Endothelial cell (in vitro differentiated cells): ENCODE results near the gene MCHR2. TPM values are rescaled to one million over a fixed set of nuclear protein-coding genes. Genes with fewer than 3 reads are reported as not detected.

Source experiments
- DNase-seq: peaks from one replicate; pipeline ENCODE4 v3.0.0; 2021; ENCODE audit warnings: low spot score
- H3K27ac Mint-ChIP-seq: one replicate; pipeline ENCODE4 v1.8.0; 2021; ENCODE audit warnings: mixed read lengths, inconsistent platforms; ENCODE audit not compliant: unreplicated experiment
- H3K27me3 Mint-ChIP-seq: one replicate; pipeline ENCODE4 v1.8.0; 2021; ENCODE audit warnings: mild to moderate bottlenecking, moderate library complexity, mixed read lengths, inconsistent platforms; ENCODE audit not compliant: unreplicated experiment
- H3K36me3 Mint-ChIP-seq: one replicate; pipeline ENCODE4 v1.8.0; 2021; ENCODE audit warnings: mild to moderate bottlenecking, low read depth, mixed read lengths, inconsistent platforms; ENCODE audit not compliant: unreplicated experiment
- H3K4me1 Mint-ChIP-seq: one replicate; pipeline ENCODE4 v1.8.0; 2021; ENCODE audit warnings: mild to moderate bottlenecking, mixed read lengths, inconsistent platforms; ENCODE audit not compliant: unreplicated experiment
- H3K4me3 Mint-ChIP-seq: one replicate; pipeline ENCODE4 v1.8.0; 2021; ENCODE audit warnings: mild to moderate bottlenecking, mixed read lengths, inconsistent platforms; ENCODE audit not compliant: unreplicated experiment
- H3K9me3 Mint-ChIP-seq: one replicate; pipeline ENCODE4 v1.8.0; 2021; ENCODE audit warnings: mixed read lengths, inconsistent platforms; ENCODE audit not compliant: unreplicated experiment
- total RNA-seq: library from RNA; stranded (reverse); fragmentation: NEBNext Ultra II Directional; extraction: Animal tissue kit (Norgen Biotek cat#: 25700); gene quantifications from one replicate; pipeline ENCODE4 v1.2.1, GENCODE V29; 2021; ENCODE audit not compliant: unreplicated experiment
- TF ChIP-seq, protein P1 (sequence below): fragments of 200-600 bp; sonication (generic); IDR thresholded peaks from one replicate; pipeline ENCODE4 v1.5.0; 2021; ENCODE audit warnings: antibody characterized with exemption; ENCODE audit not compliant: unreplicated experiment

Gene MCHR2
- total RNA-seq, 1 donor from 2014 or later = not detected

DNA sequence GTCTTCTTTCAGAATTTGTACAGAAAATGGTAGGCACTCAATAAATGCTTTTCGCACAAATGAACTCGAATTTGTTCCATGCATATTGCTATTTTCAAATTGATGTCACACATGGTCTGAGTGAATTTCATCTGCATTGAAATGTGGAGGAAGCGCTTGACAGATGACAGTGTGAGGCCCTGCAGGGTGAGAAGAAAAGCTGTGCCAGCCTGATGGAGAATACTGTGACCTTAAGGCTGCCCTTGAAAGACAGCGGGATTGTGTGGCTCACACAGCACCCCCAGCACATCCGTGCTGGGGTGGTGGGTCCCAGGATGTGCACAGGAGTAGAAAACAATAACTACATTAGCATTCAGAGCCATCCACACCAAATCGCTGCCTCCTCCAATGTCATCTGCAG lies 14.8 kb upstream of the MCHR2 start:
- Mint-ChIP-seq H3K4me3 (no peak overlapping the region), H3K9me3 (no peaks in the 10 kb centered on the region), H3K27ac (no peak overlapping the region), H3K27me3 (peaks cover 3% of the 10 kb centered on the region), H3K36me3 (no peaks in the 10 kb centered on the region), H3K4me1 (peaks cover 9% of the 10 kb centered on the region)
- no peak for DNase-seq
- TF ChIP-seq, protein P1, sequence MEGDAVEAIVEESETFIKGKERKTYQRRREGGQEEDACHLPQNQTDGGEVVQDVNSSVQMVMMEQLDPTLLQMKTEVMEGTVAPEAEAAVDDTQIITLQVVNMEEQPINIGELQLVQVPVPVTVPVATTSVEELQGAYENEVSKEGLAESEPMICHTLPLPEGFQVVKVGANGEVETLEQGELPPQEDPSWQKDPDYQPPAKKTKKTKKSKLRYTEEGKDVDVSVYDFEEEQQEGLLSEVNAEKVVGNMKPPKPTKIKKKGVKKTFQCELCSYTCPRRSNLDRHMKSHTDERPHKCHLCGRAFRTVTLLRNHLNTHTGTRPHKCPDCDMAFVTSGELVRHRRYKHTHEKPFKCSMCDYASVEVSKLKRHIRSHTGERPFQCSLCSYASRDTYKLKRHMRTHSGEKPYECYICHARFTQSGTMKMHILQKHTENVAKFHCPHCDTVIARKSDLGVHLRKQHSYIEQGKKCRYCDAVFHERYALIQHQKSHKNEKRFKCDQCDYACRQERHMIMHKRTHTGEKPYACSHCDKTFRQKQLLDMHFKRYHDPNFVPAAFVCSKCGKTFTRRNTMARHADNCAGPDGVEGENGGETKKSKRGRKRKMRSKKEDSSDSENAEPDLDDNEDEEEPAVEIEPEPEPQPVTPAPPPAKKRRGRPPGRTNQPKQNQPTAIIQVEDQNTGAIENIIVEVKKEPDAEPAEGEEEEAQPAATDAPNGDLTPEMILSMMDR = no peak

DNA sequence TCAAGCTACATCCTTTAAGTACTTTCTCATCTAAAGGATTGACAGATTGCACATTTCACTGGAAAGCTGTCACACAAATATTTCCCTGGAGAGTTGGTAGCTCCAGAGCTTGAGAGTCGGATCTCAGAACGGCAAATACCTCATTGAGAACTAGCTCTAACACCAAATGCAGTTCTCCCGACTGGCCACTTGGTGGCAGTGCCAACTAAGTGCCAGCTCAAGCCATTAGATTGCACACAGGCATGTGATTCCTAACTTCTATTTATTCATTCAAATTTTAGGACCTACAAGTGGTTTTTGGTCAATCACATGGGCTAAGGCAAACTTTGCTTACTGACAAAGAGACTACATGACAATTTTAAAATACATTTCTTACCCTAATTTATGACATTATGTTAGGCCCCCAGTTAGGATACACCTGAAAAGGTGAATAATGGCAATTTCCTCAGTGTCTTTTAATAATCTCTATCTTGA lies 7.9 kb upstream of the MCHR2 start:
- no peaks in the 10 kb centered on the region for H3K36me3 Mint-ChIP-seq
- DNase-seq = peak; percentile 43
- no peaks in the 10 kb centered on the region for H3K9me3 Mint-ChIP-seq
- peaks cover 5% of the 10 kb centered on the region for H3K4me1 Mint-ChIP-seq
- H3K27ac Mint-ChIP-seq = no peak overlapping the region
- no peak overlapping the region for H3K4me3 Mint-ChIP-seq
- TF ChIP-seq, protein P1 = peak; percentile 91
- no peaks in the 10 kb centered on the region for H3K27me3 Mint-ChIP-seq

DNA sequence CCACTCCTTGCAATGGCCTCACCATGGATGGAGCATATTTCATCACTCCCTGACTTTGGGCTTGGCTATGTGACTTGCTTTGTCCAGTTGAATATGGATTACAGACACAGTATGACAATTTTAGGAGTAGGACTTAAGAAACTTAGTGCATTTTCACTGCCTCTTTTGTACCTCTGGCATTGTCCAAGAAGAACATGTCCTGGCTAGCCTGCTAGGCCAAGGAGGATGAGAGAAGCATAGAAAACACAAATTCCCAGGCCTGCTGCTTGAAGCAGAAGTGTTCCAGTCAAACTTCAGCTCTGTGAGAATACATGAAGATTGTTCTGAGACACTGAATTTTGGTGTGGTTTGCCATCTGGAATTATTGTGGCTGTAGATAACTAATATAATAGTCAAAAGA lies 3.1 kb upstream of the MCHR2 start:
- Mint-ChIP-seq H3K9me3 (no peaks in the 10 kb centered on the region), H3K4me1 (peaks cover 3% of the 10 kb centered on the region), H3K27ac (no peak overlapping the region), H3K4me3 (no peak overlapping the region), H3K27me3 (no peaks in the 10 kb centered on the region), H3K36me3 (no peaks in the 10 kb centered on the region)
- TF ChIP-seq, protein P1 = no peak
- DNase-seq = no peak

DNA sequence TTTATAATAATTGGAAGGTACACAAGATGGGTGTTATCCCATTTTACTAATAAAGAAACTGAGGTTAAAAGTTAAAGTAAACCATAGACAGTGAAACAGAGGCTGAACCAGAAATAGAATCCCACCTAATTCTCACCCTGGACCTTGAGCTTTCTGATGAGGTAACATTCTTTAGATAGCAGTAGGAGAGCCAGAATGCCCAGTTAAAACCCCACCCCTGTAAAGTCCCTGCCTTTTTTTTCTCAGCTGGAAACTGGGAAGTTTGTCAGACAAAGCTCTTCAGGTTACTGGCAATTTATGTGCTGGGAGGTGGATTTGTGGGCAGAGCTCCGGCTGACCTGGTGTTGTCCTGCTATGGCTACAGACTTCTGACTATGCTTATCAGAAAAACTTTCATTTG lies 1.9 kb upstream of the MCHR2 start:
- no peaks in the 10 kb centered on the region for H3K36me3 Mint-ChIP-seq
- peaks cover 3% of the 10 kb centered on the region for H3K4me1 Mint-ChIP-seq
- no peak overlapping the region for H3K27ac Mint-ChIP-seq

DNA sequence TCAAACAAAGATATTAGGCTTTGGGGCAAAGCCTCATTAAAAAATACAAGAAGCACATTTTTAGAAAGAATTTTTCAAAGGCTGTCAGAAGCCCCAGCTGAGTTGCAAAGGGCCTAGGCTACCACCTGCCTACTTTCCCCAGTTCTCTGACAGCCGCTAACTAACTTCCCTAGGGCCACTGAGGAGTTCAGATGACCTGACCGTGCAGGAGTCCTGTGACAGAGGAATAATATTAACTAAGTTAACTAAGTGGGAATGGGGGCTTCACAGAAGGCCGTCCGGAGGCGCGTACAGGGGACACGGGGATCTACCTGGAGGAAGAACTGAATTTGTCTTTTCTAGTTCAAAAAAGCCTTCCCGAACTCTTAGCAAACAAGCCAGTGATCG lies 884 bp downstream of the MCHR2 start:
- peaks cover 3% of the 10 kb centered on the region for H3K4me1 Mint-ChIP-seq
- no peaks in the 10 kb centered on the region for H3K9me3 Mint-ChIP-seq
- DNase-seq = no peak
- TF ChIP-seq, protein P1 = no peak
- H3K27ac Mint-ChIP-seq = no peak overlapping the region
- peaks cover 4% of the 10 kb centered on the region for H3K27me3 Mint-ChIP-seq
- H3K4me3 Mint-ChIP-seq = peak overlapping the region; percentile 88
- no peaks in the 10 kb centered on the region for H3K36me3 Mint-ChIP-seq

More for the DNA sequence above, 1.9 kb upstream of the MCHR2 start:
- TF ChIP-seq, protein P1 = no peak
- peaks cover 4% of the 10 kb centered on the region for H3K27me3 Mint-ChIP-seq
- DNase-seq = no peak
- no peak overlapping the region for H3K4me3 Mint-ChIP-seq
- no peaks in the 10 kb centered on the region for H3K9me3 Mint-ChIP-seq
